IPS DF 6.9 (cell line): ENCODE measurements around the gene GALNT13.

Experiments
- DNase-seq: peaks from one replicate; pipeline ENCODE4 v3.0.0-alpha.2; 2013; ENCODE audit warnings: low read depth, low spot score
- H3K27ac ChIP-seq: one replicate; pipeline ENCODE4 v1.5.1; 2013; ENCODE audit warnings: low read length, control low read depth
- H3K27me3 ChIP-seq: 2 replicates; pipeline ENCODE4 v1.6.1; 2013; ENCODE audit warnings: mild to moderate bottlenecking, low read length; ENCODE audit not compliant: control insufficient read depth, insufficient read depth
- H3K36me3 ChIP-seq: 2 replicates; pipeline ENCODE4 v1.6.1; 2013; ENCODE audit warnings: low read length; ENCODE audit not compliant: control insufficient read depth, insufficient read depth
- H3K4me1 ChIP-seq: 2 replicates; pipeline ENCODE4 v1.6.1; 2013; ENCODE audit warnings: low read length; ENCODE audit not compliant: control insufficient read depth, insufficient read depth
- H3K4me3 ChIP-seq: 2 replicates; pipeline ENCODE4 v1.5.1; 2013; ENCODE audit warnings: mild to moderate bottlenecking, low read length
- H3K9me3 ChIP-seq: 2 replicates; pipeline ENCODE4 v1.6.1; 2013; ENCODE audit warnings: low read length, inconsistent platforms; ENCODE audit not compliant: control insufficient read depth, insufficient read depth
- WGBS: extraction: QIAGEN DNeasy Blood & Tissue Kit; methylation state at CpG from one replicate; pipeline ENCODE4 v1.1.7; 2013; ENCODE audit warnings: mixed read lengths, missing lambda C conversion rate; ENCODE audit not compliant: insufficient read length, insufficient coverage; 5-methylcytosine and 5-hydroxymethylcytosine counted together

Gene GALNT13

GRCh38 chr2:154338352-154338967 lies 466.7 kb downstream of the GALNT13 start:
- H3K27ac ChIP-seq: no peak overlapping the region
- H3K9me3 ChIP-seq: no peaks in the 10 kb centered on the region

GRCh38 chr2:154343282-154343681 lies 471.6 kb downstream of the GALNT13 start:
- Histone ChIP-seq H3K27me3 (no peaks in the 10 kb centered on the region), H3K27ac (no peak overlapping the region), H3K4me3 (no peak overlapping the region), H3K9me3 (no peaks in the 10 kb centered on the region), H3K4me1 (peaks cover 2% of the 10 kb centered on the region), H3K36me3 (no peaks in the 10 kb centered on the region)
- no peak for DNase-seq

More at GRCh38 chr2:154338352-154338967, 466.7 kb downstream of the GALNT13 start:
- DNase-seq: peak; percentile 20
- Histone ChIP-seq H3K4me1 (peaks cover 3% of the 10 kb centered on the region), H3K36me3 (no peaks in the 10 kb centered on the region), H3K4me3 (no peak overlapping the region), H3K27me3 (no peaks in the 10 kb centered on the region)
- no CpG with 5 or more reads among the region's 3 CpGs for WGBS

- Histone ChIP-seq H3K27ac (no peak overlapping the region), H3K9me3 (no peaks in the 10 kb centered on the region), H3K4me1 (no peaks in the 10 kb centered on the region), H3K4me3 (no peak overlapping the region), H3K36me3 (no peaks in the 10 kb centered on the region), H3K27me3 (no peaks in the 10 kb centered on the region)
- 100% methylated on average over 1 of the region's 3 CpGs for WGBS
- no peak for DNase-seq
These were observed 479.2 kb downstream of the GALNT13 start for GRCh38 chr2:154350911-154351310.

GRCh38 chr2:154361276-154361675 lies 489.6 kb downstream of the GALNT13 start:
- H3K4me1 ChIP-seq: no peaks in the 10 kb centered on the region
- no peak overlapping the region for H3K27ac ChIP-seq
- no peaks in the 10 kb centered on the region for H3K9me3 ChIP-seq
- H3K4me3 ChIP-seq: no peak overlapping the region
- no peaks in the 10 kb centered on the region for H3K36me3 ChIP-seq
- no peaks in the 10 kb centered on the region for H3K27me3 ChIP-seq
- DNase-seq: no peak
- WGBS: no CpG with 5 or more reads among the region's 2 CpGs

GRCh38 chr2:154368153-154368552 lies 496.4 kb downstream of the GALNT13 start:
- DNase-seq: no peak
- no peak overlapping the region for H3K27ac ChIP-seq
- H3K4me3 ChIP-seq: no peak overlapping the region
- no peaks in the 10 kb centered on the region for H3K36me3 ChIP-seq
- no peaks in the 10 kb centered on the region for H3K27me3 ChIP-seq
- H3K9me3 ChIP-seq: no peaks in the 10 kb centered on the region
- WGBS: no CpG with 5 or more reads among the region's 2 CpGs
- peaks cover 2% of the 10 kb centered on the region; the same call in 1 of the 2 replicates for H3K4me1 ChIP-seq

GRCh38 chr2:154370873-154371272 lies 499.2 kb downstream of the GALNT13 start:
- Histone ChIP-seq H3K9me3 (no peaks in the 10 kb centered on the region), H3K36me3 (no peaks in the 10 kb centered on the region), H3K27ac (no peak overlapping the region), H3K4me3 (no peak overlapping the region), H3K27me3 (no peaks in the 10 kb centered on the region), H3K4me1 (peaks cover 2% of the 10 kb centered on the region; the same call in 1 of the 2 replicates)
- peak; percentile 27 for DNase-seq

- Histone ChIP-seq H3K4me1 (peaks cover 2% of the 10 kb centered on the region; the same call in 1 of the 2 replicates), H3K27ac (no peak overlapping the region), H3K27me3 (no peaks in the 10 kb centered on the region), H3K9me3 (no peaks in the 10 kb centered on the region), H3K4me3 (no peak overlapping the region), H3K36me3 (no peaks in the 10 kb centered on the region)
- WGBS: no CpG with 5 or more reads among the region's 1 CpG
- no peak for DNase-seq
These were observed 502.7 kb downstream of the GALNT13 start for GRCh38 chr2:154374416-154374815.

- peak; percentile 18 for DNase-seq
- Histone ChIP-seq H3K27me3 (no peaks in the 10 kb centered on the region), H3K9me3 (no peaks in the 10 kb centered on the region), H3K27ac (no peak overlapping the region), H3K4me1 (peaks cover 2% of the 10 kb centered on the region; the same call in 1 of the 2 replicates), H3K4me3 (no peak overlapping the region), H3K36me3 (no peaks in the 10 kb centered on the region)
- no CpG with 5 or more reads among the region's 7 CpGs for WGBS
These were observed 503.8 kb downstream of the GALNT13 start for GRCh38 chr2:154375579-154375931.

- no peaks in the 10 kb centered on the region for H3K36me3 ChIP-seq
- no peak for DNase-seq
These were observed 510.4 kb downstream of the GALNT13 start for GRCh38 chr2:154381931-154382794.

GRCh38 chr2:154386186-154386585 lies 514.5 kb downstream of the GALNT13 start:
- no peak overlapping the region for H3K27ac ChIP-seq
- no peaks in the 10 kb centered on the region for H3K9me3 ChIP-seq
- DNase-seq: no peak
- no peak overlapping the region for H3K4me3 ChIP-seq
- H3K4me1 ChIP-seq: no peaks in the 10 kb centered on the region
- no peaks in the 10 kb centered on the region for H3K36me3 ChIP-seq
- no peaks in the 10 kb centered on the region for H3K27me3 ChIP-seq

More at GRCh38 chr2:154381931-154382794, 510.4 kb downstream of the GALNT13 start:
- no peaks in the 10 kb centered on the region for H3K4me1 ChIP-seq
- no peak overlapping the region for H3K27ac ChIP-seq
- H3K27me3 ChIP-seq: no peaks in the 10 kb centered on the region
- H3K9me3 ChIP-seq: no peaks in the 10 kb centered on the region
- no peak overlapping the region for H3K4me3 ChIP-seq
- no CpG with 5 or more reads among the region's 2 CpGs for WGBS

- H3K36me3 ChIP-seq: no peaks in the 10 kb centered on the region
- no peaks in the 10 kb centered on the region for H3K9me3 ChIP-seq
- H3K27ac ChIP-seq: no peak overlapping the region
- WGBS: no CpG with 5 or more reads among the region's 1 CpG
- no peak for DNase-seq
- H3K27me3 ChIP-seq: no peaks in the 10 kb centered on the region
- H3K4me1 ChIP-seq: no peaks in the 10 kb centered on the region
- H3K4me3 ChIP-seq: no peak overlapping the region
These were observed 519.3 kb downstream of the GALNT13 start for GRCh38 chr2:154391051-154391450.
